Effector memory CD4-positive, alpha-beta T cell (primary cell): ENCODE results near the gene PTPRZ1.

Experiments used
- DNase-seq, 3 donors: peaks; one replicate each; pipeline ENCODE4 v3.0.0-alpha.2; 2020
- H3K27ac ChIP-seq: 2 replicates; pipeline ENCODE4 v1.7.0; 2013; ENCODE audit warnings: mild to moderate bottlenecking, low read length, moderate library complexity; ENCODE audit not compliant: insufficient read depth, poor library complexity, severe bottlenecking
- H3K27me3 ChIP-seq: replicated peaks from 2 replicates; pipeline ENCODE4 v1.7.0; 2013; ENCODE audit warnings: mild to moderate bottlenecking, low read length; ENCODE audit not compliant: insufficient read depth, control insufficient read depth, poor library complexity, severe bottlenecking
- H3K36me3 ChIP-seq: 2 replicates; pipeline ENCODE4 v1.7.0; 2013; ENCODE audit warnings: mild to moderate bottlenecking, low read length, moderate library complexity; ENCODE audit not compliant: control insufficient read depth, insufficient read depth
- H3K4me1 ChIP-seq: 2 replicates; pipeline ENCODE4 v1.7.0; 2013; ENCODE audit warnings: low read length, mild to moderate bottlenecking; ENCODE audit not compliant: control insufficient read depth, insufficient read depth, poor library complexity, severe bottlenecking
- H3K4me3 ChIP-seq: 2 replicates; pipeline ENCODE4 v1.7.0; 2013; ENCODE audit warnings: low read length, low read depth, mild to moderate bottlenecking; ENCODE audit not compliant: insufficient read depth, poor library complexity, severe bottlenecking
- H3K9me3 ChIP-seq: 2 replicates; pipeline ENCODE4 v1.7.0; 2013; ENCODE audit warnings: mild to moderate bottlenecking, low read length, moderate library complexity; ENCODE audit not compliant: control insufficient read depth
- total RNA-seq, 3 donors: gene quantifications; one replicate each; lab custom pipeline; 2026; lab: John Stamatoyannopoulos, UW

The PTPRZ1 gene
- 0 reads per million in 3 donors for total RNA-seq

DNA sequence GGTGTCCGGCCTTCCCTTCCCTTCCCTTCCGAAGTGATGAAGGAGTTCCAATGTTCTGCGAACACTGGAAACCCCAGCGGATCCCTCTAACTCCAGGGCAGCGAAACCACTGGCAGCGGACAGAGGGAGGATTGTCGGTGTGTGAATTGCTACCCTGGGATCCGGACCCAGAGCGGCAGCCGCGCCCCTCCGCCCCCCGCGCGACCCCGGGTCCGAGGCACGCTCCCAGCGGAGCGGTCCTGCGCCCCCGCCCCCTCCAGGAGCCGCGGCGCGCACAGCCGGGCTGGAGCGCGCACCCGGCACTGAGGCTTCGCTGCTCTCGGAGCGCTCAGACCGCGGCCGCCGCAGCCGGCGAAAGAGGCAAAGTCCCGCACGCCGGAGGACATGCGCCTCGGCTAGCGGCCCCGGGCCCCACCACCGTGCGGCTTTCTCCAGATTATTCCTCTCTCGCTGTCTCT lies at the start of gene PTPRZ1:
Gene PTPRZ1 (plus strand): TSS at position 331 of the 458 bp plus-strand sequence. CDS start 339 bp downstream, outside the sequence.
- no peak within 1 kb of the TSS for H3K4me3 ChIP-seq
- H3K36me3 ChIP-seq, result no peaks in the 10 kb centered on the region
- no peaks in the 10 kb centered on the region for H3K9me3 ChIP-seq
- H3K27ac ChIP-seq, result no peak within 1 kb of the TSS
- no peak for DNase-seq
- H3K27me3 ChIP-seq, result peaks cover 3% of the 10 kb centered on the region
- H3K4me1 ChIP-seq, result no peaks in the 10 kb centered on the region

DNA sequence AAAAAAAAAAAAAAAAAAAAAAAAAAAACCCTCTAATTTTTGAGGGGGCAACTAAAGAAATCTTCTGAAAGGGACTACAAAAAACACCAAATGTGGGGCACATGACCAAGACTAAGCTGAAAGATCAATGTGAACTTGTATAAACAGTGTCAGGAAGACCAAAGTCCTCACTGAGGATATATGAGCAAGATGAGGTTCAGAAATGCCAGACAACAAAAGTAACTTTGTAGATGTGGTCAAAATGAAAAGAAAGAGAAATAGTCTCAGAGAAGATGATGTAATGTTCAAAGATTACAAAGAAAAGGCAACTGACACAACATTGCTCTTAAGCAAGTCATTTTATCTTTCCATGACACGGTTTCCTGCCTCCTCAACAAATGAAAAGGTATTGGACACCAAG lies 48.7 kb upstream of the PTPRZ1 start:
- H3K4me3 ChIP-seq, result no peak overlapping the region
- no peak overlapping the region for H3K27ac ChIP-seq
- no peaks in the 10 kb centered on the region for H3K9me3 ChIP-seq
- no peak for DNase-seq
- H3K36me3 ChIP-seq, result no peaks in the 10 kb centered on the region
- H3K27me3 ChIP-seq, result no peaks in the 10 kb centered on the region
- no peaks in the 10 kb centered on the region for H3K4me1 ChIP-seq

DNA sequence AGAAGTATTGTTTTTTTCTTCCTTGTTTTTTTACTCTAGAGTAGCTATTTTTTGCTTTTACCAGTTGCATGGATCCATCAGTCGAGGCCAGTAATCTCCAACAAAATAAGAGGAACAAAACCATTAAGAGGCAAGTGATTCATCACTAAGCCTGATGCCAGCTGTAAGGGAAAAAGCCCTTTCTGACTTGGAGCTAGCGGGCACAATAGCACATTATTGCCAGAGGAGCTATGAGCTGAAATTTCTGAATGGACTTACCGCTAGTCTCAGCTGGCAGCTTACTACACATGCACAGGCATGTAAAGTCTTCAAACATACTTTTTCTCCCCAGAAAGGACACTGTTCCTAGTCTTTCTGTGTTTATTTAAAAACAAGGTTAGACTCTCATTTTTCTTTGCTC lies 41.6 kb upstream of the PTPRZ1 start:
- no peak overlapping the region for H3K4me3 ChIP-seq
- no peaks in the 10 kb centered on the region for H3K27me3 ChIP-seq
- no peak overlapping the region for H3K27ac ChIP-seq
- H3K9me3 ChIP-seq, result no peaks in the 10 kb centered on the region
- no peaks in the 10 kb centered on the region for H3K4me1 ChIP-seq
- no peak for DNase-seq
- no peaks in the 10 kb centered on the region for H3K36me3 ChIP-seq

DNA sequence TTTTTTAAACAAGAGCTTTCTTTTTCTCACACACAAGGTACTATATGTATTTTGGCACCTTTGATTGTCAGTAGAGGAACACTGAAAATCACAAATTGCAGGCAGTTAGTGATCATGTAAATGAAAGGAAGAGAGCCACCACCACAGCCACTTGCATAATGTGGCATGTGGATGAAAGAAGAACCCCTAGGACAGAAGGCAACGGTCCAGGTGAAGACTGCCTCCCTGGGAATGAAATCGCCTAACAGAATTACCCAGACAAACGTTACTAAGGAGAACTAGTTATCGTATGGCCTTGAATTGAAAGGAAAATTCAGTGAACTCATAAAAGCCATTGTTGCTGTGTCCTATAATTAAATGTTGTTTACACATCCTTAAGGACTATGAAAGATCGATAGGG lies 41.2 kb upstream of the PTPRZ1 start:
- Histone ChIP-seq H3K27me3 (no peaks in the 10 kb centered on the region), H3K27ac (no peak overlapping the region), H3K4me3 (no peak overlapping the region), H3K9me3 (no peaks in the 10 kb centered on the region), H3K4me1 (no peaks in the 10 kb centered on the region), H3K36me3 (no peaks in the 10 kb centered on the region)
- no peak for DNase-seq

DNA sequence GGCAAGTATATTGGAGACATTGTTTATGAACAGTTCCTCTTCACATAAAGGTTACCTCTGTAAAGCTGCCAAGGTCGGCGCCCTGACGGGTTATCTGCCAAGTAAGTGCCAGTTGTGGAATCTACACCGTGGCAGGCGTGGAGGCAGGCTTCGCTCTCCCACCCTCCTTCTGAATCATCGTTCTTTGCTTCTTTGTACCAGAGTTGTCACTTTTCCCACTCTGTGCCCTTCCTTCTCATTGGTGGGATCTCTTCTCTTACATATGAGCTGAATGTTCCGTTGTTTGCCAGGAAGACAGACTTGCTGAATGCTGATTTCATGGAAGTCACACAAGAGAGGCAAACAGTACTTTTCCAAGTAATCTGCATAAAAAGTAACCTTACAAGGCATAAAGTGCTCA lies 40.6 kb upstream of the PTPRZ1 start:
- no peak overlapping the region for H3K4me3 ChIP-seq

DNA sequence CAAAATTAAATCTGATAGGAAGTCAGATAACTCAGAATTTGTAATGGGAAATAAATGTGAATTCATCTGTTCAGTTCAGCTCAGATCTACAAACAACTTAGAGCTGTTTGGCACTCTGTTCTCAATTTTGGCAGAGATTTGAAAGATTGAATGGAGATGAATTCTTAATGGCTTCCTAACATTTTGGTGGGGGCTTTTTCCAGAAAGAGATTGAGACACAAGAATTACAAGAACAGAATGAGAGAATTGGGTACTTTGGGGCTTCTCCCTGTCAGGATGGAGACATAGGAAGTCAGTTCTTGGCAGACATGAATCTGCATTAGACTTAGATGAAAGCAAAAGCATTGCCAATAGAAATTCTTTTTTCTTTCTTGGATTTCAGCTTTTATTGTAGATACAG lies 39.0 kb upstream of the PTPRZ1 start:
- no peaks in the 10 kb centered on the region for H3K27me3 ChIP-seq
- no peak for DNase-seq
- H3K27ac ChIP-seq, result no peak overlapping the region
- H3K36me3 ChIP-seq, result no peaks in the 10 kb centered on the region
- H3K9me3 ChIP-seq, result no peaks in the 10 kb centered on the region
- H3K4me1 ChIP-seq, result no peaks in the 10 kb centered on the region
- H3K4me3 ChIP-seq, result no peak overlapping the region

More for the DNA sequence above, 40.6 kb upstream of the PTPRZ1 start:
- Histone ChIP-seq H3K27me3 (no peaks in the 10 kb centered on the region), H3K9me3 (no peaks in the 10 kb centered on the region), H3K27ac (no peak overlapping the region), H3K36me3 (no peaks in the 10 kb centered on the region), H3K4me1 (no peaks in the 10 kb centered on the region)
- no peak for DNase-seq

DNA sequence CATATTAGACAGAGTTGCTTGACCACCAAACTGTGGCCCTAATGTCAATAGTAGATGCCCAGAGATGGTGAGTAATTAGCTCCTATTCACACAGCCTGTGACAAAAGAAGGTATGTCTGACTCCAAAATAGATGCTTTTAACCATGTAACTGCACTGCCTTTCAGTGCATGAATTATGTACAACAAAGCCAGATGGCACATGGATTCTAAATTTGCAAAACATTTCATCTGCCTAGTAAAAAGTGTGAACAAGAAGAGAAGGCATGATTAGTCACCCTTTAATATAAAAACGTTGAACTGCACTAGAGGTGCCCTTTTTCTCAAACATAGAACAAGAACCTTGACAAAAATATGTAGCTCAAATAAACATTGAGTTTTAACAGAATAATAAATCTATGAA lies 35.5 kb upstream of the PTPRZ1 start:
- no peaks in the 10 kb centered on the region for H3K4me1 ChIP-seq
- no peak overlapping the region for H3K27ac ChIP-seq

DNA sequence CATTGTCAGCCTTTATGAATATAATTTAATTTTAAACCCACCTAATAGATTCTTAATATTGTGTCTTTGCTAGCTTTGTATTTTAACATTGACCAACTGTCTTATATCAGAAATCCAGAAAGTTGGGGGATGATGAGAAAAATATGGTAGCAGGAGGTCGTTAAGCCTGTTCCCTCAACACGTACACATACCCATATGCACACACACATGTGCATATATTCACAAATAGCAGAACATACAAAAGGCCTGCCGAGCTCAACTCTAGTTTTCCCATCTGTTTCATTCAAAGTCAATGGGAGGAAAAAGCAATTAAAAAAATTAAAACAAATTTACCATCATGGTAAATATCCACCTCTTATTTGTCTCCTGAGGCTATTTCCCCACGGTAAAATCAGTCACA lies 25.9 kb upstream of the PTPRZ1 start:
- DNase-seq, result no peak
- Histone ChIP-seq H3K9me3 (no peaks in the 10 kb centered on the region), H3K36me3 (no peaks in the 10 kb centered on the region)

More for the DNA sequence above, 35.5 kb upstream of the PTPRZ1 start:
- DNase-seq, result no peak
- Histone ChIP-seq H3K4me3 (no peak overlapping the region), H3K27me3 (no peaks in the 10 kb centered on the region), H3K36me3 (no peaks in the 10 kb centered on the region), H3K9me3 (no peaks in the 10 kb centered on the region)

DNA sequence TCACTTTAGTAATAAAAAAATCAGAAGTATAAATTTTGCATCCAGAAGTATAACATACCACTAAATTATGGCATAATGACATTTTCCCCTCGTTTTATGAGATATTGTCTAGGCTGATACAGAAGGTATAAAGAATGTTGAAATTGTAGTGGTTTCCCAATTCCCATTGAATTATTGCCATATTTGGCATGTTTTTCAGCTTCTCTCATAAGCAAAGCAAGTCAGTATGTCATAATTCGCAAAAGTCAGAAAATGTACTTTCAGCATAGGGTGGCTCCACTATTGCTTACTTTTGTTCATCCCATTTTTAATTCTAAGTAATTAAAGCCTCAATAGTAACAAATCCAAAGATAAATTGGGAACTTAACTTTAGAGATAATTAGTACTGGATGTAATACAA lies 19.7 kb upstream of the PTPRZ1 start:
- no peaks in the 10 kb centered on the region for H3K9me3 ChIP-seq
- no peaks in the 10 kb centered on the region for H3K27me3 ChIP-seq
- no peak overlapping the region for H3K27ac ChIP-seq
- H3K36me3 ChIP-seq, result no peaks in the 10 kb centered on the region
- H3K4me3 ChIP-seq, result no peak overlapping the region
- DNase-seq, result no peak
- no peaks in the 10 kb centered on the region for H3K4me1 ChIP-seq

More for the DNA sequence above, 25.9 kb upstream of the PTPRZ1 start:
- Histone ChIP-seq H3K4me1 (no peaks in the 10 kb centered on the region), H3K4me3 (no peak overlapping the region), H3K27me3 (no peaks in the 10 kb centered on the region), H3K27ac (no peak overlapping the region)

DNA sequence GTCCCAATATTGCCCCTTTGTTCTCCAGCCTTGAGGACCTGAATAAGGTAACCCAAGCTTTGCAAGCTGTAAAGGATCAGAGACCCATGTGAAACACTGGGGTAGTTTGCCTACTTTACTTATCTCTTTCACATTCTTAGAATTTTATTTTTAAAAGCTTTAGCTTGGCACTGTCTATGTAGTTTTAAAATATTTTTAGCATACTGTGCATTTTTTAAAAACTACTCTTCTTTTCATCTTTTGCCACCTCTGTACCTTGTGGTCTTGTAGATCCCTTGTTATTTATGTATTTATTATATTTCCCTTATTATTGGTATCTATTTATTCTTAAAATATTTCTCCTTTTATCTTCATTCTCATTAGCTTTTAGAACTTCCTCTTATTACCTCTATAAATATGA lies 12.0 kb upstream of the PTPRZ1 start:
- no peak for DNase-seq
- no peaks in the 10 kb centered on the region for H3K27me3 ChIP-seq
- H3K27ac ChIP-seq, result no peak overlapping the region
- no peak overlapping the region for H3K4me3 ChIP-seq
- no peaks in the 10 kb centered on the region for H3K36me3 ChIP-seq
- no peaks in the 10 kb centered on the region for H3K4me1 ChIP-seq
- H3K9me3 ChIP-seq, result no peaks in the 10 kb centered on the region

DNA sequence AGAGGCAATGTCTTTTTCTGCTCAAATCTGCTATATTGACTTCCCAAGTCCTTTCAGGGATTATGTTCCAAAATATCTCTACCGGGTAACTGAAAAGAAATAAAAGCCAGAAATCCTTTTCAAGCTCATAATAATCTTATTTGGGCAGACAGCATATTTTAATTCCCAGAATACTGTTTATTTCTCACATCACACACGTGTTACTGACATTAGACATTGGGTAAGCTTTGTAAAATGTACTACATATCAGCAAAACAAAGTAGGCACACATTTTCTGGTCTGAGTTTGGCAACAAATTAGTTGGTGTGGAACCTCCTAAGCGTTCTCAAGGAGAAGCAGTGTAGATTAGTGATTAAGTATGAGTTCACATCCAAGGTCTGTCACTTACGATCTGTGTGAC lies 10.4 kb upstream of the PTPRZ1 start:
- Histone ChIP-seq H3K4me3 (no peak overlapping the region), H3K9me3 (no peaks in the 10 kb centered on the region), H3K4me1 (no peaks in the 10 kb centered on the region), H3K27ac (no peak overlapping the region), H3K27me3 (no peaks in the 10 kb centered on the region), H3K36me3 (no peaks in the 10 kb centered on the region)
- no peak for DNase-seq
